HCT116 (cell line): Measurements from ENCODE around the gene SCT. TPM values are rescaled to one million over a fixed set of nuclear protein-coding genes. Genes with fewer than 3 reads are reported as not detected.

Source experiments
- ATAC-seq: fragments of 200-7000 bp; cut with Tn5 transposase; 2 replicates; pipeline ENCODE4 v1.9.1; 2020; ENCODE audit warnings: mild to moderate bottlenecking, moderate library complexity
- BruUV-seq: library from RNA; stranded (reverse); fragments of 400-500 nt; replicated peaks from 2 replicates; lab custom pipeline; 2021; lab: Mats Ljungman, UMichigan
- CTCF ChIA-PET: fragments of 300-600 bp; sonication (Branson Sonifier 250); formaldehyde crosslinking; loops from one replicate; lab custom pipeline; 2021; ENCODE audit warnings: antibody characterized with exemption; lab: Charles Lee
- POLR2A ChIA-PET: fragments of 300-600, 350-600 bp; sonication (Branson Sonifier 250); formaldehyde crosslinking; loops from one replicate; lab custom pipeline; 2021; ENCODE audit warnings: antibody characterized with exemption; lab: Charles Lee
- RAD21 ChIA-PET, 2 experiments: fragments of 300-600 bp; sonication (Branson Sonifier 250); formaldehyde crosslinking; loops; one replicate each; lab custom pipeline; 2023; ENCODE audit warnings: low total read pairs in 2 of 2; ENCODE audit not compliant: uncharacterized antibody in 2 of 2, unreplicated experiment in 2 of 2, low non-redundant PET in 1 of 2; lab: Charles Lee
- DNase-seq: peaks from one replicate; pipeline ENCODE4 v3.0.0-alpha.2; 2010; ENCODE audit warnings: low read depth, low spot score
- H2AFZ ChIP-seq: fragments of 200-600 bp; shearing (Covaris generic), sonication (generic); 2 replicates; pipeline ENCODE4 v1.6.1; 2017; ENCODE audit warnings: low read depth, mixed run types, mixed read lengths, antibody characterized with exemption, low read length; ENCODE audit not compliant: poor library complexity, severe bottlenecking
- H3K27ac ChIP-seq: 2 replicates; pipeline ENCODE4 v1.5.1; 2012; ENCODE audit warnings: low read depth, low read length
- H3K27me3 ChIP-seq: fragments of 200-600 bp; sonication (generic); 2 replicates; pipeline ENCODE4 v1.6.1; 2016; ENCODE audit warnings: mixed run types, low read length, mixed read lengths; ENCODE audit not compliant: insufficient read depth
- H3K36me3 ChIP-seq, 2 experiments: fragments of 200-500 bp in 1 of 2; fragments of 200-600 bp in 1 of 2; sonication (Bioruptor generic) in 1 of 2; sonication (generic) in 1 of 2; 2 replicates each; pipeline versions ENCODE4 v1.5.1 to v1.6.1; 2014 to 2016; ENCODE audit warnings: low read length in 2 of 2, inconsistent platforms in 1 of 2, mixed read lengths in 1 of 2, mixed run types in 1 of 2; ENCODE audit not compliant: insufficient read depth in 2 of 2, control insufficient read depth in 1 of 2
- H3K4me1 ChIP-seq, 2 experiments: fragments of 200-600 bp in 1 of 2; sonication (generic) in 1 of 2; 2 replicates each; pipeline versions ENCODE4 v1.5.1 to v1.6.1; 2012 to 2017; ENCODE audit warnings: low read length in 2 of 2, inconsistent platforms in 1 of 2, mild to moderate bottlenecking in 1 of 2, mixed read lengths in 1 of 2, mixed run types in 1 of 2, moderate library complexity in 1 of 2; ENCODE audit not compliant: insufficient read depth in 2 of 2, control insufficient read depth in 1 of 2
- H3K4me2 ChIP-seq: fragments of 200-600 bp; sonication (generic); 2 replicates; pipeline ENCODE4 v1.6.1; 2017; ENCODE audit warnings: mixed run types, low read length, mixed read lengths
- H3K4me3 ChIP-seq, 2 experiments: fragments of 200-600 bp in 1 of 2; sonication (generic) in 1 of 2; replicated peaks in 1 of 2; 2 replicates each; pipeline ENCODE4 v1.5.1; 2011 to 2016; ENCODE audit warnings: low read length in 2 of 2, control low read depth in 1 of 2, low read depth in 1 of 2, mild to moderate bottlenecking in 1 of 2, mixed read lengths in 1 of 2, mixed run types in 1 of 2
- H3K79me2 ChIP-seq: fragments of 200-600 bp; sonication (generic); 2 replicates; pipeline ENCODE4 v1.6.1; 2017; ENCODE audit warnings: mild to moderate bottlenecking, mixed run types, low read length, moderate library complexity, mixed read lengths; ENCODE audit not compliant: insufficient read depth
- H3K9ac ChIP-seq: fragments of 200-600 bp; sonication (generic); 2 replicates; pipeline ENCODE4 v1.6.1; 2016; ENCODE audit warnings: low read length, mixed read lengths
- H3K9me2 ChIP-seq: fragments of 200-600 bp; sonication (generic), shearing (Covaris generic); 2 replicates; pipeline ENCODE4 v1.6.1; 2017; ENCODE audit warnings: mixed run types, mild to moderate bottlenecking, moderate library complexity; ENCODE audit not compliant: insufficient read depth
- H3K9me3 ChIP-seq, 2 experiments: fragments of 200-500 bp in 1 of 2; fragments of 200-600 bp in 1 of 2; sonication (Bioruptor generic) in 1 of 2; sonication (generic) in 1 of 2; 2 replicates each; pipeline ENCODE4 v1.6.1; 2014 to 2017; ENCODE audit warnings: low read length in 2 of 2, mixed read lengths in 2 of 2, inconsistent platforms in 1 of 2, low read depth in 1 of 2, mild to moderate bottlenecking in 1 of 2, mixed run types in 1 of 2, moderate library complexity in 1 of 2; ENCODE audit not compliant: control insufficient read depth in 1 of 2, insufficient read depth in 1 of 2
- H4K20me1 ChIP-seq: fragments of 200-600 bp; sonication (generic), shearing (Covaris generic); 2 replicates; pipeline ENCODE4 v1.6.1; 2017; ENCODE audit warnings: mixed run types, mild to moderate bottlenecking, moderate library complexity; ENCODE audit not compliant: insufficient read depth
- CEBPB ChIP-seq: IDR thresholded peaks from 2 replicates; pipeline ENCODE4 v1.6.1; 2012; ENCODE audit warnings: low read depth
- CTCF ChIP-seq, 3 experiments: fragments of 200-600 bp in 1 of 3; sonication (generic) in 1 of 3; IDR thresholded peaks in 2 of 3; conservative IDR thresholded peaks in 1 of 3; 2 replicates each; pipeline ENCODE4 v1.5.1; 2012 to 2017; ENCODE audit warnings: low read depth in 2 of 3, low read length in 2 of 3, antibody characterized with exemption in 1 of 3, borderline replicate concordance in 1 of 3, control low read depth in 1 of 3, mild to moderate bottlenecking in 1 of 3, mixed read lengths in 1 of 3, mixed run types in 1 of 3, moderate library complexity in 1 of 3; ENCODE audit not compliant: insufficient read depth in 1 of 3
- EGR1 ChIP-seq: IDR thresholded peaks from 2 replicates; pipeline ENCODE4 v1.6.1; 2012; ENCODE audit warnings: low read depth
- EZH2 ChIP-seq: fragments of 200-600 bp; sonication (generic); IDR thresholded peaks from 2 replicates; pipeline ENCODE4 v1.6.1; 2017; ENCODE audit warnings: antibody characterized with exemption, mixed run types
- EZH2phosphoT487 ChIP-seq: fragments of 200-600 bp; IDR thresholded peaks from 2 replicates; pipeline ENCODE4 v1.6.1; 2018; ENCODE audit warnings: antibody characterized with exemption, borderline replicate concordance
- FOSL1 ChIP-seq: IDR thresholded peaks from 2 replicates; pipeline ENCODE4 v1.6.1; 2012; ENCODE audit warnings: low read depth
- MAX ChIP-seq: IDR thresholded peaks from 2 replicates; pipeline ENCODE4 v1.6.1; 2012
- POLR2A ChIP-seq: IDR thresholded peaks from 2 replicates; pipeline ENCODE4 v1.7.0; 2011; ENCODE audit warnings: borderline replicate concordance; ENCODE audit not compliant: insufficient read depth, insufficient read length; ENCODE audit errors: extremely low read depth
- POLR2AphosphoS5 ChIP-seq: IDR thresholded peaks from 2 replicates; pipeline ENCODE4 v1.6.1; 2011; ENCODE audit warnings: mild to moderate bottlenecking, low read depth, low read length, moderate library complexity
- RAD21 ChIP-seq: IDR thresholded peaks from 2 replicates; pipeline ENCODE4 v1.6.1; 2012; ENCODE audit warnings: low read depth, mild to moderate bottlenecking
- SIN3A ChIP-seq: IDR thresholded peaks from 2 replicates; pipeline ENCODE4 v1.6.1; 2012; ENCODE audit warnings: low read depth
- SRF ChIP-seq: IDR thresholded peaks from 2 replicates; pipeline ENCODE4 v1.6.1; 2012; ENCODE audit warnings: low read depth
- ZBTB33 ChIP-seq: IDR thresholded peaks from 2 replicates; pipeline ENCODE4 v1.6.1; 2011; ENCODE audit warnings: mild to moderate bottlenecking, low read length, moderate library complexity; ENCODE audit not compliant: insufficient replicate concordance; ENCODE audit errors: extremely low read depth
- ZNF274 ChIP-seq: fragments of 200-500 bp; sonication (Bioruptor generic); IDR thresholded peaks from 2 replicates; pipeline ENCODE4 v1.6.1; 2014; ENCODE audit warnings: mild to moderate bottlenecking, low read depth, low read length, inconsistent platforms
- intact Hi-C: fragments of 100-400 bp; cut with micrococcal nuclease; formaldehyde crosslinking; loops from 2 replicates; pipeline ENCODE4 v1.10.0; 2022
- total RNA-seq: library from RNA; stranded (reverse); gene quantifications from one replicate; pipeline ENCODE4 v1.2.1, GENCODE V29; 2021; ENCODE audit not compliant: unreplicated experiment

The SCT gene
- total RNA-seq, 1 experiment from 2014 or later, result not detected

DNA sequence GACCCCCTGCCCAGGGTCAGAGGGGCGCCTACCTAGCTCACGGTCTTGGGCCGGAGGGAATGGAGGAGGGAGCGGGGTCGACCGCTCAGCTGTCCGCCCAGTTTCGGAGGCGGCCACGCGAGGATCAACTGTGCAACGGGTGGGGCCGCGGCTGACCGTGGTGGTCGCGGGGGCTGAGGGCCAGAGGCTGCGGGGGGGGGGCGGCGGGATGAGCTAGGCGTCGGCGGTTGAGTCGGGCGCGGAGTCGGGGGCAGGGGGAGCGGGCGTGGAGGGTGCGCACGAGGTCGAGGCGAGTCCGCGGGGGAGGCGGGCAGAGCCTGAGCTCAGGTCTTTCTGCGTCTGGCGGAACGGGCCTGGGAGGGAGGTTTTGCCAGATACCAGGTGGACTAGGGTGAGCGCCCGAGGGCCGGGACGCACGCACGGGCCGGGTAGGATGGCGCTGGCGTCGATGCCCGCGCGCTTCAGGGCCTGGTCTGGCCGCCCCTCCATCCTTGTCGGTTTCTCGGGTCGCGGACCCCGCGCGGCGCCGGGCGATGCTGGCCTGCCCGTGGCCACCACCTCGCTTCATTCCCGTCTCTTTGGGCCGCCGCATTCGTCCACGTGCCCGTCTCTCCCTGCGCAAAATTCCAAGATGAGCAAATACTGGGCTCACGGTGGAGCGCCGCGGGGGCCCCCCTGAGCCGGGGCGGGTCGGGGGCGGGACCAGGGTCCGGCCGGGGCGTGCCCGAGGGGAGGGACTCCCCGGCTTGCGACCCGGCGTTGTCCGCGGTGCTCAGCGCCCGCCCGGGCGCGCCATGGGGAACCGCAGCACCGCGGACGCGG is 9.7 kb upstream of the SCT start, which contains the start of gene DRD4:
TSS of gene DRD4 (plus strand) at position 759 of the 822 bp plus-strand sequence. CDS start at position 795, 36 bp downstream.
- CTCF ChIA-PET, result no interaction called here
- TF ChIP-seq SRF (no peak), MAX (no peak), EGR1 (no peak), EZH2phosphoT487 (no peak), RAD21 (no peak), FOSL1 (no peak), EZH2 (no peak), POLR2AphosphoS5 (no peak), CEBPB (no peak), ZBTB33 (no peak), CTCF (IDR thresholded peaks at IDR 0.05 in 2 of 3, conservative IDR thresholded peaks at IDR 0.05 in 1 of 3; ENCODE audit: borderline replicate concordance in 1 of 3, insufficient read depth in 1 of 3, low read depth in 2 of 3, low read length in 2 of 3) (no peak), ZNF274 (no peak), SIN3A (no peak), POLR2A (no peak)
- Histone ChIP-seq H3K4me3 (no peak within 1 kb of the TSS), H3K4me2 (no peak within 1 kb of the TSS), H3K27me3 (no peaks in the 10 kb centered on the region), H3K27ac (no peak within 1 kb of the TSS), H2AFZ (no peak within 1 kb of the TSS), H3K4me1 (no peaks in the 10 kb centered on the region), H3K9me2 (no peaks in the 10 kb centered on the region), H4K20me1 (no peaks in the 10 kb centered on the region), H3K9ac (no peak within 1 kb of the TSS), H3K9me3 (no peaks in the 10 kb centered on the region), H3K36me3 (no peaks in the 10 kb centered on the region; a peak in 1 of 4 replicates), H3K79me2 (no peaks in the 10 kb centered on the region)
- DNase-seq, result no peak
- intact Hi-C loops, result no loop called here
- no peak for ATAC-seq
- RAD21 ChIA-PET, result no interaction called here
- BruUV-seq, result no TSS peak
- POLR2A ChIA-PET, result no interaction called here
